Measurements from ENCODE around the gene PRKAG2.

The PRKAG2 gene

GRCh38 chr7:151730591-151730990, 146.3 kb downstream of the PRKAG2 start:
- Histone ChIP-seq H2AFZ (no peak overlapping the region), H3K36me3 (ENCODE audit: control insufficient read depth, insufficient read depth, low read length) (no peaks in the 10 kb centered on the region), H3K4me2 (ENCODE audit: low read length) (no peak overlapping the region), H3K9ac (no peak overlapping the region), H3K79me2 (no peaks in the 10 kb centered on the region), H3K27me3 (ENCODE audit: control insufficient read depth, insufficient read depth, low read length) (no peaks in the 10 kb centered on the region), H3K4me1 (no peaks in the 10 kb centered on the region), H3K9me3 (ENCODE audit: control insufficient read depth, low read length) (no peaks in the 10 kb centered on the region), H3K4me3 (ENCODE audit: low read depth, low read length) (no peak overlapping the region), H3K27ac (no peak overlapping the region)
- TF ChIP-seq, protein P1, sequence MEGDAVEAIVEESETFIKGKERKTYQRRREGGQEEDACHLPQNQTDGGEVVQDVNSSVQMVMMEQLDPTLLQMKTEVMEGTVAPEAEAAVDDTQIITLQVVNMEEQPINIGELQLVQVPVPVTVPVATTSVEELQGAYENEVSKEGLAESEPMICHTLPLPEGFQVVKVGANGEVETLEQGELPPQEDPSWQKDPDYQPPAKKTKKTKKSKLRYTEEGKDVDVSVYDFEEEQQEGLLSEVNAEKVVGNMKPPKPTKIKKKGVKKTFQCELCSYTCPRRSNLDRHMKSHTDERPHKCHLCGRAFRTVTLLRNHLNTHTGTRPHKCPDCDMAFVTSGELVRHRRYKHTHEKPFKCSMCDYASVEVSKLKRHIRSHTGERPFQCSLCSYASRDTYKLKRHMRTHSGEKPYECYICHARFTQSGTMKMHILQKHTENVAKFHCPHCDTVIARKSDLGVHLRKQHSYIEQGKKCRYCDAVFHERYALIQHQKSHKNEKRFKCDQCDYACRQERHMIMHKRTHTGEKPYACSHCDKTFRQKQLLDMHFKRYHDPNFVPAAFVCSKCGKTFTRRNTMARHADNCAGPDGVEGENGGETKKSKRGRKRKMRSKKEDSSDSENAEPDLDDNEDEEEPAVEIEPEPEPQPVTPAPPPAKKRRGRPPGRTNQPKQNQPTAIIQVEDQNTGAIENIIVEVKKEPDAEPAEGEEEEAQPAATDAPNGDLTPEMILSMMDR (IDR thresholded peaks at IDR 0.05): no peak

DNA sequence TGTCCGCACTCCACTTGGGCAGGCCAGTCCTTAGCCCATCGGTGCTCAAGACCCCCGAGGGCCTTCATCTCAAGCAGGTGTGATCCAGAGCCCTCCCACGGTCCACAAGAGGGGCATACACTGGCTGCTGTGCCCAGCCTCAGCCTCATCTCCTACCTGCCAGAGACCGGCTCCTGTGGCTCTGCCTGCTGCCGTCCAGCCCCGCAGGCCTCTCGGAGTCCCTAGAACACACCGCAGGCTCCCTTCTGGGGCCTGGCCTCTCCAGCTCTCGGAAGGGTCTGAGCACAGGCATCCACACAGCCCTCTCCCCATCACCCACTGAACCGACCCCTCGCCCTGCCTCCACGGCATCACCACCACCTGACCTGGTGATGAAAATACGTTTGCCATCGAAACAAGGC, 147.4 kb downstream of the PRKAG2 start:
- Histone ChIP-seq H3K36me3 (ENCODE audit: control insufficient read depth, insufficient read depth, low read length) (no peaks in the 10 kb centered on the region), H3K27ac (no peak overlapping the region), H3K4me2 (ENCODE audit: low read length) (no peak overlapping the region), H3K79me2 (no peaks in the 10 kb centered on the region), H2AFZ (no peak overlapping the region), H3K4me3 (ENCODE audit: low read depth, low read length) (no peak overlapping the region), H3K9me3 (ENCODE audit: control insufficient read depth, low read length) (no peaks in the 10 kb centered on the region), H3K4me1 (no peaks in the 10 kb centered on the region), H3K9ac (no peak overlapping the region), H3K27me3 (ENCODE audit: control insufficient read depth, insufficient read depth, low read length) (no peaks in the 10 kb centered on the region)
- TF ChIP-seq, protein P1 (IDR thresholded peaks at IDR 0.05): no peak

DNA sequence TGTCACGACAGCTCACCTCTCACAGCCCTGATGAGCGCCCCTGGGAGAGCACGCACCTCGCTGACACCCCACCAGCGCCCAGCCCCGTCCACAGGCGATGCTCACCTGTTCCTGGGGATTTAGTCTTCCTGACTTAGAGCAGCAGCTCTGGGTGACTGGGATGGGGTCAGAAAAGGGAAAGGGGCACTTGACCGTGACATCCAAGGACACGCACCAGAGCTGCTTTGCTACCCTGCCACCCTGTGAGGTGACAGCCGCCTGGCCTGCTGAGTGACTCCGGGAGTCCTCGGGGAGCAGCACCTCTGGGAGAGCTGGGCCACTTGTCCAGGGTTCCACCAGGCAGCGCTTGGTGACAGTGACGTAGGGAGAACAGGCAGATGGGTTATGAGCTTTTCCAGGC, 148.2 kb downstream of the PRKAG2 start:
- H3K9me3 ChIP-seq (ENCODE audit: control insufficient read depth, low read length): no peaks in the 10 kb centered on the region
- no peaks in the 10 kb centered on the region for H3K27me3 ChIP-seq (ENCODE audit: control insufficient read depth, insufficient read depth, low read length)
- H2AFZ ChIP-seq: no peak overlapping the region
- no peak overlapping the region for H3K4me3 ChIP-seq (ENCODE audit: low read depth, low read length)
- H3K9ac ChIP-seq: no peak overlapping the region
- no peak overlapping the region for H3K27ac ChIP-seq
- H3K4me2 ChIP-seq (ENCODE audit: low read length): no peak overlapping the region
- H3K4me1 ChIP-seq: no peaks in the 10 kb centered on the region
- H3K36me3 ChIP-seq (ENCODE audit: control insufficient read depth, insufficient read depth, low read length): no peaks in the 10 kb centered on the region
- no peaks in the 10 kb centered on the region for H3K79me2 ChIP-seq
- TF ChIP-seq, protein P1 (IDR thresholded peaks at IDR 0.05): no peak

- Histone ChIP-seq H3K4me3 (ENCODE audit: low read depth, low read length) (no peak overlapping the region), H3K36me3 (ENCODE audit: control insufficient read depth, insufficient read depth, low read length) (no peaks in the 10 kb centered on the region), H3K27me3 (ENCODE audit: control insufficient read depth, insufficient read depth, low read length) (no peaks in the 10 kb centered on the region), H3K79me2 (no peaks in the 10 kb centered on the region), H3K4me2 (ENCODE audit: low read length) (no peak overlapping the region), H3K4me1 (no peaks in the 10 kb centered on the region), H3K9ac (no peak overlapping the region), H3K27ac (no peak overlapping the region), H3K9me3 (ENCODE audit: control insufficient read depth, low read length) (no peaks in the 10 kb centered on the region), H2AFZ (no peak overlapping the region)
- TF ChIP-seq, protein P1 (IDR thresholded peaks at IDR 0.05): no peak
Measured at GRCh38 chr7:151728286-151728660, 148.6 kb downstream of the PRKAG2 start.

DNA sequence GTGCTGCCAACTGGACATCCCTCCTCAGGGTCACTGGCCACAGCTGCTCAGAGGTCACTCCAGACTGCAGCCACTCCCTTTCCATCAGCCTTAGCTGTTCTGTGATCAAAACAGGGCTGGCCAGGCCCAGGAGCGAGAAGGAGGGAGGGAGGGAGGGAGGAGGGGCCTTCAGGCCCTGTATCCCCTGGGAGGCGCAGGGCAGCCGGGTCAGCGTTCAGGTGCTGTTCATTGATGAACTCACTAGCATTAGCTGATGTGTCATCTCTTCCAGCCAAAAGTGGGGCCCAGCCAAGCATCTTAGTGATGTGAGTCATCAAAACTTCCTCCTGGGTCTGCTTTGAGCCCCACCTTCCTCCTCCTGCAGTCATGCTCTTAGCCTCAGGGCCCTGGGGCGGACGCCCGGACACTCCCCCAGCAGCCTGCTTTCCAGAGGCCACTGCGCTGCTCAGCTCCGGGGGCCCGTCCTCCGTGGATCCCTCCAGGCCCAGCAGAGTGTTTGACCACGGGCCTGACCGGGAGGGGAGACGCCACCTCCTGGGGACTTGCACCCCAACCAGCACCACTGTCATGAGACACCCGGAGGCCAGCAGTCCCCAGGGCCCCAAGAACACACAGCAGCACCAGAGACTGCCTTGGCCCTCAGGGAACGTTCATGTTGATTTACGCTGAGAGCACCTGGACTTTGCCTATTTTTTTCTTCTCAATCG, 149.2 kb downstream of the PRKAG2 start:
- H3K4me2 ChIP-seq (ENCODE audit: low read length): no peak overlapping the region
- no peaks in the 10 kb centered on the region for H3K36me3 ChIP-seq (ENCODE audit: control insufficient read depth, insufficient read depth, low read length)
- no peaks in the 10 kb centered on the region for H3K79me2 ChIP-seq
- no peak overlapping the region for H3K4me3 ChIP-seq (ENCODE audit: low read depth, low read length)
- H3K9ac ChIP-seq: no peak overlapping the region
- TF ChIP-seq, protein P1 (IDR thresholded peaks at IDR 0.05): no peak
- no peaks in the 10 kb centered on the region for H3K9me3 ChIP-seq (ENCODE audit: control insufficient read depth, low read length)
- no peaks in the 10 kb centered on the region for H3K4me1 ChIP-seq
- H3K27me3 ChIP-seq (ENCODE audit: control insufficient read depth, insufficient read depth, low read length): no peaks in the 10 kb centered on the region
- no peak overlapping the region for H3K27ac ChIP-seq
- no peak overlapping the region for H2AFZ ChIP-seq
